GM12875 (cell line): ENCODE results near the gene ENG.
A peak's percentile ranks its signal among the peaks of the same experiment; 100 is the strongest.

Experiments used
- H3K4me3 ChIP-seq: one replicate; pipeline ENCODE4 v1.5.1; 2011; ENCODE audit warnings: low read depth, low read length, control low read depth
- CTCF ChIP-seq: IDR thresholded peaks from 2 replicates; pipeline ENCODE4 v1.5.1; 2011; ENCODE audit warnings: low read depth, mild to moderate bottlenecking, control low read depth, inconsistent platforms, low read length, moderate library complexity, borderline replicate concordance; ENCODE audit not compliant: insufficient read depth

ENG gene

GRCh38 chr9:127778280-127779135, 76.0 kb downstream of the ENG start, which contains the start of gene SH2D3C:
Gene SH2D3C, minus strand, starts transcription at chr9:127778666. Its CDS starts 39 bp downstream, at chr9:127778627.
- no peak for TF ChIP-seq CTCF
- peak within 1 kb of the TSS; percentile 81 for H3K4me3 ChIP-seq

- peak overlapping the region; percentile 81 for H3K4me3 ChIP-seq
- TF ChIP-seq CTCF: no peak
These were observed 77.0 kb downstream of the ENG start for GRCh38 chr9:127777368-127777980.

GRCh38 chr9:127776924-127777289, 77.6 kb downstream of the ENG start:
- peak overlapping the region; percentile 81 for H3K4me3 ChIP-seq
- no peak for TF ChIP-seq CTCF

- H3K4me3 ChIP-seq: peak overlapping the region; percentile 81
- TF ChIP-seq CTCF: no peak
These were observed 78.1 kb downstream of the ENG start for GRCh38 chr9:127776195-127776923.

GRCh38 chr9:127773981-127774380, 80.5 kb downstream of the ENG start:
- no peak overlapping the region for H3K4me3 ChIP-seq
- TF ChIP-seq CTCF: no peak

GRCh38 chr9:127773272-127773671, 81.2 kb downstream of the ENG start:
- no peak for TF ChIP-seq CTCF

More at GRCh38 chr9:127773272-127773671, 81.2 kb downstream of the ENG start:
- H3K4me3 ChIP-seq: no peak overlapping the region
